ENCODE results near the gene UGT8.

The UGT8 gene

GRCh38 chr4:114688059-114688458 is 89.5 kb downstream of the UGT8 start:
- in situ Hi-C loops (cut with MboI; ENCODE audit: low sequenced_read_pairs) = no loop called here

DNA sequence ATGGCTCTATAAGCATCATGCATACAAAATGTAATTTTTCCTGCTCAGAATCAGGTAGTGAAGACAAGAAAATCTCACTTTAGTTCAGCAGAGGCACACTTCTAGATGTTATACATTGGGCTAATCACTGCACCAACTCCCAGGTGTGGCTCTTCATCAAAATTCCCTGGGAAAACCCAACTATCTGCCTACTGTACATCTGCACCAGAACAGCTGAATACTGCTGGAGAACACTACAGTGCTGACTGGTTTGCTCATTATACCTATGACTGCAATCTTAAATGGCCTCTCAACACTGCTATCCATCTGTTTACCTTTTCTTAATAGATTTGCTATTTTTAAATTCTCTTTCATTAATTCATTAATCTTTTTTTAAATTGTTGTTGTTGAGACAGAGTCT is 92.0 kb downstream of the UGT8 start:
- in situ Hi-C loops (cut with MboI; ENCODE audit: low sequenced_read_pairs) = no loop called here

- in situ Hi-C loops (cut with MboI; ENCODE audit: low sequenced_read_pairs) = no loop called here
These were observed 93.3 kb downstream of the UGT8 start for GRCh38 chr4:114691865-114692264.

DNA sequence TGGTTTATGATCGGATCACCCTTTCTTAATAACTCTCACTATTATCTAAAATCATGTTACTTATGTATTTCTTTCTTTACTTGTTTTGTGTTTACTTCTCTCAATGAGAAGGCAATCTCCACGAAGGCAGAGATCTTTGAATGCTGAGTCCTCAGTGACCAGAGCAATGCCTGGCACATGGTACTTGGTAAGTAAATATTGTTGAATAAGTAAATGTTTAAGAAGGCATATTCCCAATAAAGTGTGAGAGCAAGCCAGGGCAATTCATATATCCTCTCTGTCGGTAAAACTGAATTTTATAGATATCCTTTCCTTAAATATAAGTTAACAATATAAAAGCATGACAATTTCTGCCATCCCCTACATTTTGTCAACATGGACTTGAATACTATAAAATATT is 94.4 kb downstream of the UGT8 start:
- in situ Hi-C loops (cut with MboI; ENCODE audit: low sequenced_read_pairs) = no loop called here

DNA sequence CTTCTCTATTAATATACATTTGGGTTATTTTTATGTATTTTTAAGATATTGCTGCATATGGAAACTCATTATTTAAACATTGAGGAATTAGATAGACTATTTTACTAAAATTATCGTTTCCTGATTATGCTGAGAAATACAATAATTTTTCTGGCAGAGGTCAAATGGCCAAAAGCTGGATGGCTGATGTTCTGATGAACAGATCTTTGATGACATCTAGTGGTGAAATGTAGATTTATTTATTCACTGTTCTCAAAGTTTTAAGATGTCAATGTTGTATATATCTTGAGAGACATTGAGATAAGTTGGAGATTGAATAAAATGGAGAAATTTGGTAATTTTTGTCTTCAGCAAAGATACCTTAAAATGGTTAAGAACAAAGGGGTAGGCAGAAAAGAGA is 96.2 kb downstream of the UGT8 start:
- in situ Hi-C loops (cut with MboI; ENCODE audit: low sequenced_read_pairs) = no loop called here

DNA sequence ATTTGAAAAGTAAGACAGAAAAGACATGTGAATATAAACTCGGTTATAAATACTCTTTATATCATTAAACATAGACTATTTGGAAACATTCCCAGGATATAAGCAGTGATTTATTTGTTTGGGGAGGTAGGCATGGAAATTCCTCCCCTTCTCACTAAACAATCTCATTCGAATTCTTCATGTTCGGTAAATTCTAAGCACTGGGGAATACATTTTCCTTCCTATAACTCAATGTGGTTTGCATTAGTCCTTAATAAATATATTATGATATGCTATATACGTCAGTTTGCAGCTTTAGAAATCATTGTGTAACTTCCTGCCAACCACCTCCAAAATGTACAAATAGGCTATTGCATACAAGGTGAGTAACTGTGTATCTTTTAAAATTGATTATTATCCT is 99.6 kb downstream of the UGT8 start:
- in situ Hi-C loops (cut with MboI; ENCODE audit: low sequenced_read_pairs) = no loop called here

- in situ Hi-C loops (cut with MboI; ENCODE audit: low sequenced_read_pairs) = no loop called here
These were observed 102.9 kb downstream of the UGT8 start for GRCh38 chr4:114701491-114701890.

DNA sequence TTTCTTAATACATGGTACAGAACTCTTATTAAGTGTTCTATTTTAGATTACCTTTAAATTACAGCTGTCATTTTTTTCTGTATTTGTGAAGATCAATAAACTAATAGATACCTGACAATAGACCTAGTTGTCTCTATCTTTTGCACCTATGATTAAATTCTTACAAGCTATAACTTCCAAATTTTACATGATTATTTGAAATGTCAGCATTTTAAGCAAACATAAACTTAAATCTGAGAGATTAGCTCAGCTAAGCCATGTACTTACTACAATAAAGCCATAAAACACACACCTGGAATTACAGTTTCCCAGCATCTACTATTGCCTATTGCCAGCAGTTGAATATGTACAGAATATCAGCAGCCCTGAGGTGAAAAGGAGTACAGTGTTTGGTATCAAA is 118.8 kb downstream of the UGT8 start:
- in situ Hi-C loops (cut with MboI; ENCODE audit: low sequenced_read_pairs) = no loop called here

- in situ Hi-C loops (cut with MboI; ENCODE audit: low sequenced_read_pairs) = no loop called here
These were observed 126.5 kb downstream of the UGT8 start for GRCh38 chr4:114725066-114725465.

DNA sequence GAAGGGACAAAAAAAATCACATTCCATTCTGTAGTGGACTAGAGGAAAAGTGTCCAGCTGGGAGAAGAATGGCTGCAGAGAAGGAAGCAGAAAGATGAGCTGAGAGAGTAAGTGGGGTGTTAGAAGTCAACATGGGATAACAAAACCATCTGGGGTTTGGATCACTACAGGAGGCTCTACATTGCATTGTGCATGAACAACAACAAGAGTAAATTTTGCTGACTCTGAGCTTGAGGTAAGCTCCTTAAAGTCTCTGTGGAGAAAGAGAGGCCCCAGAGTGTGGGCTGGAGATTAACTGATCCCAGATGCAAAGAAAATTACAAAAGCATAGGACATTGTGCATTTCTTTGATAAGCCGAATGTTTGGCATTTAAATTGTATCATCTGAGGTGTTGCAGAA is 128.9 kb downstream of the UGT8 start:
- in situ Hi-C loops (cut with MboI; ENCODE audit: low sequenced_read_pairs) = no loop called here

All from hTERT RPE-1 (cell line).